Psoas muscle (tissue), 8 donors: ENCODE data around the gene PTPRD. TPM values are rescaled to one million over a fixed set of nuclear protein-coding genes. Genes with fewer than 3 reads are reported as not detected.

Source experiments
- ATAC-seq, 4 donors: fragments of 200-7000 bp; cut with Tn5 transposase; one replicate each; pipeline ENCODE4 v1.9.1; 2020; ENCODE audit warnings: moderate library complexity in 3 of 4, mild to moderate bottlenecking in 2 of 4
- DNase-seq, 2 donors: peaks; one replicate each; pipeline ENCODE4 v3.0.0-alpha.2; 2020
- H3K27ac ChIP-seq: fragments of 200-600 bp; one replicate; pipeline ENCODE4 v1.8.0; 2022
- H3K27me3 ChIP-seq, 3 donors: fragments of 200-600 bp in 1 of 3; one replicate each; pipeline versions ENCODE4 v1.6.1 to v1.8.0; 2013 to 2022; ENCODE audit warnings: low read length in 2 of 3, mild to moderate bottlenecking in 2 of 3, moderate library complexity in 1 of 3; ENCODE audit not compliant: insufficient read depth in 3 of 3
- H3K36me3 ChIP-seq, 2 donors: fragments of 200-600 bp in 1 of 2; one replicate each; pipeline versions ENCODE4 v1.6.1 to v1.8.0; 2013 to 2022; ENCODE audit warnings: low read depth in 1 of 2, mild to moderate bottlenecking in 1 of 2, moderate library complexity in 1 of 2; ENCODE audit not compliant: insufficient read depth in 1 of 2
- H3K4me1 ChIP-seq: fragments of 200-600 bp; one replicate; pipeline ENCODE4 v1.8.0; 2022
- H3K4me3 ChIP-seq: fragments of 200-600 bp; one replicate; pipeline ENCODE4 v1.8.0; 2022; ENCODE audit warnings: mild to moderate bottlenecking
- H3K9me3 ChIP-seq: fragments of 200-600 bp; one replicate; pipeline ENCODE4 v1.8.0; 2022
- CTCF ChIP-seq: fragments of 200-600 bp; IDR thresholded peaks from one replicate; pipeline ENCODE4 v1.8.0; 2022; ENCODE audit warnings: antibody characterized with exemption
- WGBS, 3 donors: extraction: QIAGEN DNeasy Blood & Tissue Kit; methylation state at CpG; one replicate each; pipeline versions ENCODE4 v1.1.6 to v1.1.7; 2013; 5-methylcytosine and 5-hydroxymethylcytosine counted together
- intact Hi-C, 2 donors: fragments of 100-400 bp; cut with DNase I; formaldehyde crosslinking; loops; one replicate each; pipeline versions ENCODE4 v1.11.0 to v1.14.2; 2022
- polyA plus RNA-seq, 3 donors: library from polyadenylated mRNA; stranded (reverse); fragments of 200-250 nt; gene quantifications; one replicate each; pipeline ENCODE4 v1.2.3, GENCODE V29; 2013
- total RNA-seq, 4 donors: library from RNA; stranded (reverse); fragmentation: NEBNext Ultra II Directional in 2 of 4; extraction: Animal tissue kit (Norgen Biotek cat#: 25700) in 2 of 4; gene quantifications; one replicate each; pipeline versions ENCODE4 v1.2.1 to v1.2.4, GENCODE V29; 2021 to 2023
- donor health status: healthy with polysubstance abuse.
- donor health status: DM: no; HTN: no; CAD: no; lungs with moderate emphysema.
- donor health status: Bipolar disorder and iron deficiency.
- donor health status: healthy.
- donor health status: DM: yes; HTN: yes; CAD: no.
- donor health status: DM: no; HTN: no; CAD: no.
- donor health status: DM: no; HTN: no; CAD: no.
- donor health status: DM: yes; HTN: yes; CAD: no.

The PTPRD gene
- total and polyA plus RNA-seq, 7 donors = 0.44 to 3.1 (median 0.91) TPM

GRCh38 chr9:10062629-10063395, 550.0 kb downstream of the PTPRD start:
- TF ChIP-seq CTCF = no peak
- Histone ChIP-seq H3K9me3 (no peaks in the 10 kb centered on the region), H3K4me1 (no peaks in the 10 kb centered on the region), H3K27me3 (no peaks in the 10 kb centered on the region), H3K4me3 (no peak overlapping the region), H3K36me3 (no peaks in the 10 kb centered on the region), H3K27ac (no peak overlapping the region)
- DNase-seq = no peak
- intact Hi-C loops = no loop called here
- no peak for ATAC-seq
- WGBS, 3 donors = 66 to 78% (median 72%) methylated on average over 3 of the region's 3 CpGs

- ATAC-seq (no peak), DNase-seq (no peak)
- Histone ChIP-seq H3K27me3 (no peaks in the 10 kb centered on the region), H3K27ac (no peak overlapping the region), H3K4me3 (no peak overlapping the region), H3K9me3 (no peaks in the 10 kb centered on the region), H3K36me3 (no peaks in the 10 kb centered on the region), H3K4me1 (no peaks in the 10 kb centered on the region)
- no peak for TF ChIP-seq CTCF
- WGBS, 3 donors = 38 to 52% (median 49%) methylated on average over 3 of the region's 3 CpGs
- intact Hi-C loops = no loop called here
These were observed 553.8 kb downstream of the PTPRD start for GRCh38 chr9:10059044-10059443.

GRCh38 chr9:10055886-10056395, 556.9 kb downstream of the PTPRD start:
- Histone ChIP-seq H3K36me3 (no peaks in the 10 kb centered on the region), H3K27ac (no peak overlapping the region), H3K4me3 (no peak overlapping the region), H3K4me1 (no peaks in the 10 kb centered on the region), H3K27me3 (no peaks in the 10 kb centered on the region), H3K9me3 (no peaks in the 10 kb centered on the region)
- ATAC-seq = no peak
- intact Hi-C loops = no loop called here
- WGBS, 3 donors = 89 to 93% (median 91%) methylated on average over 6 of the region's 6 CpGs
- no peak for DNase-seq
- TF ChIP-seq CTCF = no peak

- 51 to 62% (median 57%) methylated on average over 1 of the region's 1 CpG for WGBS, 3 donors
- Histone ChIP-seq H3K27me3 (no peaks in the 10 kb centered on the region), H3K36me3 (no peaks in the 10 kb centered on the region), H3K27ac (no peak overlapping the region), H3K4me1 (no peaks in the 10 kb centered on the region), H3K9me3 (no peaks in the 10 kb centered on the region), H3K4me3 (no peak overlapping the region)
- ATAC-seq (no peak), DNase-seq (no peak)
- intact Hi-C loops = no loop called here
- TF ChIP-seq CTCF = no peak
These were observed 558.3 kb downstream of the PTPRD start for GRCh38 chr9:10054456-10054855.

GRCh38 chr9:10052916-10053315, 559.9 kb downstream of the PTPRD start:
- ATAC-seq = no peak
- DNase-seq = no peak
- intact Hi-C loops = no loop called here
- H3K9me3 ChIP-seq = no peaks in the 10 kb centered on the region
- no peak overlapping the region for H3K27ac ChIP-seq
- no peaks in the 10 kb centered on the region for H3K4me1 ChIP-seq
- TF ChIP-seq CTCF = no peak
- H3K36me3 ChIP-seq = no peaks in the 10 kb centered on the region
- no peak overlapping the region for H3K4me3 ChIP-seq
- H3K27me3 ChIP-seq = no peaks in the 10 kb centered on the region
